Neural cell (in vitro differentiated cells): Measurements from ENCODE around the gene IPO11.

Source experiments
- EZH2 ChIP-seq: fragments of 200-600, 300-800 bp; shearing (Covaris generic), sonication (generic); IDR thresholded peaks from 2 replicates; pipeline ENCODE4 v1.6.1; 2014; ENCODE audit warnings: antibody characterized with exemption, low read length, borderline replicate concordance, mild to moderate bottlenecking; ENCODE audit not compliant: insufficient read depth, poor library complexity, severe bottlenecking
- POLR2AphosphoS5 ChIP-seq: IDR thresholded peaks from 2 replicates; pipeline ENCODE4 v1.6.1; 2012
- RAD21 ChIP-seq: fragments of 450-650 bp; conservative IDR thresholded peaks from 2 replicates; pipeline ENCODE4 v1.6.1; 2014; ENCODE audit warnings: antibody characterized with exemption, mild to moderate bottlenecking, moderate library complexity
- SMC3 ChIP-seq: fragments of 450-650 bp; conservative IDR thresholded peaks from 2 replicates; pipeline ENCODE4 v1.6.1; 2014; ENCODE audit warnings: antibody characterized with exemption, mild to moderate bottlenecking, moderate library complexity; ENCODE audit not compliant: poor library complexity
- TF ChIP-seq, protein P1 (sequence below): fragments of 450-650 bp; IDR thresholded peaks from 2 replicates; pipeline ENCODE4 v1.5.1; 2014; ENCODE audit warnings: antibody characterized with exemption, mild to moderate bottlenecking, moderate library complexity; ENCODE audit not compliant: poor library complexity, severe bottlenecking

DNA sequence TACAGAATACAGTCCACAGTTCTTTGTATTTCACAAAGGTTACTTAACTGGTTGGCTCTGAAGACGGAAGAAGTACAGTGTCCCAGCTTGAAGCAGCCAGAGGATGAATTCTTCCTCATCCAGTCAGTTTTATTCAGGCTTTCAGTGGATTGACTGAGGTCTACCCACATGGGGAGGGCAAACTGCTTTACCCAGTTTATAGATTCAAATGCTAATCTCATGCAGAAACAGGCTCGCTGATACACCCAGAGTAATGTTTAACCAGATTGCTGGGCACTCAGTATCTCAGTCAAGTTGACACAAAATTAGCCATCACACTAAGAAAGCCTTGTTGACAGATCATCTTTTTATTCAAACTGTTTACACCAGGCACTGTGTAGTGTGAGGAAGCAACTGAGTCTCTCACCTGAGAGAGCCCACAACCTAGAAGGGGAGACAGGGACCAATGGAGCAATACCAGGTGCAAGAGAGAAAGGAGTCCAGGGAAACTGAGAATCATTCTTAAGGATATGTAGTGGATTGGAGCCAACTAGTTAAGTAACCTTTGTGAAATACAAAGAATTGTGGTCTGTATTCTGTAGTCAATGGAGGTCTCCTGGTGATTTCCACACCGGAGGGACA lies 181.9 kb downstream of the IPO11 start:
- TF ChIP-seq, protein P1, sequence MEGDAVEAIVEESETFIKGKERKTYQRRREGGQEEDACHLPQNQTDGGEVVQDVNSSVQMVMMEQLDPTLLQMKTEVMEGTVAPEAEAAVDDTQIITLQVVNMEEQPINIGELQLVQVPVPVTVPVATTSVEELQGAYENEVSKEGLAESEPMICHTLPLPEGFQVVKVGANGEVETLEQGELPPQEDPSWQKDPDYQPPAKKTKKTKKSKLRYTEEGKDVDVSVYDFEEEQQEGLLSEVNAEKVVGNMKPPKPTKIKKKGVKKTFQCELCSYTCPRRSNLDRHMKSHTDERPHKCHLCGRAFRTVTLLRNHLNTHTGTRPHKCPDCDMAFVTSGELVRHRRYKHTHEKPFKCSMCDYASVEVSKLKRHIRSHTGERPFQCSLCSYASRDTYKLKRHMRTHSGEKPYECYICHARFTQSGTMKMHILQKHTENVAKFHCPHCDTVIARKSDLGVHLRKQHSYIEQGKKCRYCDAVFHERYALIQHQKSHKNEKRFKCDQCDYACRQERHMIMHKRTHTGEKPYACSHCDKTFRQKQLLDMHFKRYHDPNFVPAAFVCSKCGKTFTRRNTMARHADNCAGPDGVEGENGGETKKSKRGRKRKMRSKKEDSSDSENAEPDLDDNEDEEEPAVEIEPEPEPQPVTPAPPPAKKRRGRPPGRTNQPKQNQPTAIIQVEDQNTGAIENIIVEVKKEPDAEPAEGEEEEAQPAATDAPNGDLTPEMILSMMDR: no peak
- TF ChIP-seq SMC3 (no peak), POLR2AphosphoS5 (no peak), EZH2 (no peak), RAD21 (no peak)
